AG04450 (cell line): ENCODE measurements around the gene MIF. TPM values are rescaled to one million over a fixed set of nuclear protein-coding genes. Genes with fewer than 3 reads are reported as not detected.

Source experiments
- CTCF ChIA-PET: fragments of 300-600, 350-600 bp; formaldehyde crosslinking; extraction: SDS; loops from one replicate; lab custom pipeline; 2022; ENCODE audit warnings: antibody characterized with exemption, inconsistent platforms; lab: Charles Lee
- POLR2A ChIA-PET: fragments of 350-600 bp; formaldehyde crosslinking; extraction: SDS; loops from one replicate; lab custom pipeline; 2021; ENCODE audit warnings: antibody characterized with exemption, inconsistent platforms; lab: Yijun Ruan, JAX
- DNase-seq: peaks from one replicate; pipeline ENCODE4 v3.0.0-alpha.2; 2011; ENCODE audit warnings: low read depth, low spot score
- H3K27ac ChIP-seq: one replicate; pipeline ENCODE4 v1.5.1; 2012; ENCODE audit warnings: low read depth, low read length, control low read depth
- H3K27me3 ChIP-seq: one replicate; pipeline ENCODE4 v1.6.0; 2012; ENCODE audit warnings: low read length; ENCODE audit not compliant: control insufficient read depth, insufficient read depth
- H3K4me3 ChIP-seq: 2 replicates; pipeline ENCODE4 v1.5.1; 2011; ENCODE audit warnings: mild to moderate bottlenecking, low read depth, low read length, control low read depth
- H3K9me3 ChIP-seq: 2 replicates; pipeline ENCODE4 v1.5.1; 2012; ENCODE audit warnings: low read length; ENCODE audit not compliant: control insufficient read depth, insufficient read depth
- polyA minus RNA-seq: library from RNA; depleted of rRNA, polyadenylated mRNA; stranded (reverse); fragments of >200 nt; gene quantifications from 2 replicates; pipeline ENCODE4 v1.2.3, GENCODE V29; 2011; rRNA and poly(A)+ RNA removed
- polyA plus RNA-seq: library from polyadenylated mRNA; depleted of rRNA; stranded (reverse); fragments of >200 nt; gene quantifications from 2 replicates; pipeline ENCODE4 v1.2.3, GENCODE V29; 2011; rRNA removed
- TF ChIP-seq, protein P1 (sequence below): IDR thresholded peaks from 2 replicates; pipeline ENCODE4 v1.5.1; 2011; ENCODE audit warnings: low read depth, low read length, control low read depth, inconsistent platforms

MIF gene
- polyA plus RNA-seq (154 and 186 TPM in 2 replicates), polyA minus RNA-seq (39.4 and 41.0 TPM in 2 replicates)

DNA sequence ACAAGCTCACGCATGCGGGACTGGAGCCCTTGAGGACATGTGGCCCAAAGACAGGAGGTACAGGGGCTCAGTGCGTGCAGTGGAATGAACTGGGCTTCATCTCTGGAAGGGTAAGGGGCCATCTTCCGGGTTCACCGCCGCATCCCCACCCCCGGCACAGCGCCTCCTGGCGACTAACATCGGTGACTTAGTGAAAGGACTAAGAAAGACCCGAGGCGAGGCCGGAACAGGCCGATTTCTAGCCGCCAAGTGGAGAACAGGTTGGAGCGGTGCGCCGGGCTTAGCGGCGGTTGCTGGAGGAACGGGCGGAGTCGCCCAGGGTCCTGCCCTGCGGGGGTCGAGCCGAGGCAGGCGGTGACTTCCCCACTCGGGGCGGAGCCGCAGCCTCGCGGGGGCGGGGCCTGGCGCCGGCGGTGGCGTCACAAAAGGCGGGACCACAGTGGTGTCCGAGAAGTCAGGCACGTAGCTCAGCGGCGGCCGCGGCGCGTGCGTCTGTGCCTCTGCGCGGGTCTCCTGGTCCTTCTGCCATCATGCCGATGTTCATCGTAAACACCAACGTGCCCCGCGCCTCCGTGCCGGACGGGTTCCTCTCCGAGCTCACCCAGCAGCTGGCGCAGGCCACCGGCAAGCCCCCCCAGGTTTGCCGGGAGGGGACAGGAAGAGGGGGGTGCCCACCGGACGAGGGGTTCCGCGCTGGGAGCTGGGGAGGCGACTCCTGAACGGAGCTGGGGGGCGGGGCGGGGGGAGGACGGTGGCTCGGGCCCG lies at the start of gene MIF:
Gene MIF, plus strand, starts transcription at position 439 of the 765 bp plus-strand sequence. Its CDS starts 92 bp downstream, at position 531.
- no peaks in the 10 kb centered on the region; the same call in 1 of the 2 replicates for H3K9me3 ChIP-seq
- ChIA-PET POLR2A (interaction anchor here (0.6 to 2.6 kb wide), 8 partner anchors 19 to 50 kb away, joined by 3 to 23 read pairs (median 4); partner anchors contain the start of gene SLC2A11), CTCF (interaction anchor here (0.6 to 2.4 kb wide), 24 partner anchors 9 to 312 kb away, joined by 3 to 20 read pairs (median 4); partner anchors contain the start of gene SLC2A11)
- peak within 1 kb of the TSS; percentile 97 for H3K27ac ChIP-seq
- TF ChIP-seq, protein P1, sequence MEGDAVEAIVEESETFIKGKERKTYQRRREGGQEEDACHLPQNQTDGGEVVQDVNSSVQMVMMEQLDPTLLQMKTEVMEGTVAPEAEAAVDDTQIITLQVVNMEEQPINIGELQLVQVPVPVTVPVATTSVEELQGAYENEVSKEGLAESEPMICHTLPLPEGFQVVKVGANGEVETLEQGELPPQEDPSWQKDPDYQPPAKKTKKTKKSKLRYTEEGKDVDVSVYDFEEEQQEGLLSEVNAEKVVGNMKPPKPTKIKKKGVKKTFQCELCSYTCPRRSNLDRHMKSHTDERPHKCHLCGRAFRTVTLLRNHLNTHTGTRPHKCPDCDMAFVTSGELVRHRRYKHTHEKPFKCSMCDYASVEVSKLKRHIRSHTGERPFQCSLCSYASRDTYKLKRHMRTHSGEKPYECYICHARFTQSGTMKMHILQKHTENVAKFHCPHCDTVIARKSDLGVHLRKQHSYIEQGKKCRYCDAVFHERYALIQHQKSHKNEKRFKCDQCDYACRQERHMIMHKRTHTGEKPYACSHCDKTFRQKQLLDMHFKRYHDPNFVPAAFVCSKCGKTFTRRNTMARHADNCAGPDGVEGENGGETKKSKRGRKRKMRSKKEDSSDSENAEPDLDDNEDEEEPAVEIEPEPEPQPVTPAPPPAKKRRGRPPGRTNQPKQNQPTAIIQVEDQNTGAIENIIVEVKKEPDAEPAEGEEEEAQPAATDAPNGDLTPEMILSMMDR: peak; percentile 78
- H3K27me3 ChIP-seq: no peaks in the 10 kb centered on the region
- peak; percentile 72 for DNase-seq
- peak within 1 kb of the TSS; percentile 85 for H3K4me3 ChIP-seq

DNA sequence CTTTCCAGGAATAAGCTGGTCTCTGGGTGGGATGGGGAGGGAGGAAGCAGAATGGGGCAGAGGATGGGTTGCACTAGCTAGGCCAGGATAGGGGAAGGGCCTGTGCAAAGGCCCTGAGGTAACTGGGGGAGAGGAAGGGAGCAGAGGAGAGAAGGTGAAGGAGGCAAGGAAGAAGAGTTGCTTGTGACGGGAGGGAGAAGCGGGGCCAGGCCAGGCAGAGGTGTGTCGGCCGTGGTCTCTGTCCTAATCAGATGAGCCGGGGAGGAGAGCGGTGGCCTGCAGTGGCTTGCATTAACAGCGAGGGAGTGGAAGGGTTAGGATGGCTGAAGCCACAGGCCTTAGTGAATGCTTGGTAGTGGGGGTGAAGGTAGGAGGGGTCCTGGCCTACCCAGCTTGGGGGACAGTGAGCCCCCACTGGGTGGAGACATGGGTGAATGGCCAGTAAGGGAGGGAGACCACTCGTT lies 49.4 kb upstream of the MIF start:
- ChIA-PET POLR2A (interaction anchor here (0.6 to 1.3 kb wide), 4 partner anchors 13 to 79 kb away, joined by 3 to 5 read pairs (median 4); partner anchors contain the start of gene SLC2A11), CTCF (interaction anchor here (1.2 to 3.6 kb wide), 4 partner anchors 12 to 217 kb away, joined by 3 to 12 read pairs (median 5); partner anchors contain the start of genes MIF, MMP11 and SLC2A11)
- Histone ChIP-seq H3K27ac (no peak overlapping the region), H3K27me3 (peaks cover 18% of the 10 kb centered on the region), H3K9me3 (no peaks in the 10 kb centered on the region; the same call in 1 of the 2 replicates), H3K4me3 (no peak overlapping the region)
- TF ChIP-seq, protein P1: no peak
- DNase-seq: no peak

DNA sequence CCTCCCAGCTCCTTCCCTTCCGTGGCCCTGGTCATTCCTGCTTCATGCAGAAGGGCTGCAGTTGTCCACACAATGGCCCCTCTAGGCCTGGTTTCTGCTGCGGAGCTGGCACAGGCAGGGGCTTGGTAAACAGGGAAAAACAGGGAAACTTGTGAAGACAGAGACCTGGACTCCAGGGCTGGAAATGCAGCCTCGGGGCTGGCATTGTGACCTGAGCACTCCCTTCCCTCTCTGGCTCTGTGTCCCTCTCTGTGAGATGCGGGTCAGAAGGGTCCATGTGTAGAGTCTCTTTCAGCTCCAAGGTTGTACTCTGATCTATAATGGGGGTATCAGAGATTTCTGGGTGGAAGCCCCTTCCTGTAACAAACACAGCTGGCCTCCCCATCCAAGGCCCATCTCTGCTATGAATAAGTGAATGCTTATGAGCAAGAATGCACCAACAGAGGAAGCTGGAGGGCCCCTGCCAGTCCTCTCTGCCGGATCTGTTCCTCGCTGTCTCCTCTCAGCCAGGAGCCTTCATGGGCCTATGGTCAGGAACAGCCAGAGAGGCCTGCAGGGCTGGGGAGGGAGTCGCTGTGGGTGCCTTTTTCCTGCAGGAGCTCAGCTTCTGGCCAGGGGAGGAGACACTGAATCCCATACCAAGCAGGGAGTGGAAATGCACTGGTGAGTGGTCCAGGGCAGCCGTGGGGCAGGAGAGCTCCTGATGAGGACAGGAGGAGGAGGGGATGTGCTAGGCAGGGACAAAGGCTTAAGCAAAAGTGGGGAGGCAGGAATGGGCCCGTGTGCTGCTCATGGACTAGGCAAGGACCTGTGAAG lies 48.7 kb upstream of the MIF start:
- ChIA-PET POLR2A (interaction anchor here (0.6 to 1.3 kb wide), 2 partner anchors 12 to 42 kb away, joined by 3 to 4 read pairs; partner anchors contain the start of gene SLC2A11), CTCF (interaction anchor here (0.8 to 3.6 kb wide), 7 partner anchors 12 to 218 kb away, joined by 3 to 12 read pairs (median 4); partner anchors contain the start of genes MIF, MMP11 and SLC2A11)
- TF ChIP-seq, protein P1: no peak
- H3K9me3 ChIP-seq: no peaks in the 10 kb centered on the region; the same call in 1 of the 2 replicates
- H3K4me3 ChIP-seq: no peak overlapping the region
- no peak for DNase-seq
- H3K27ac ChIP-seq: no peak overlapping the region
- peaks cover 18% of the 10 kb centered on the region for H3K27me3 ChIP-seq

DNA sequence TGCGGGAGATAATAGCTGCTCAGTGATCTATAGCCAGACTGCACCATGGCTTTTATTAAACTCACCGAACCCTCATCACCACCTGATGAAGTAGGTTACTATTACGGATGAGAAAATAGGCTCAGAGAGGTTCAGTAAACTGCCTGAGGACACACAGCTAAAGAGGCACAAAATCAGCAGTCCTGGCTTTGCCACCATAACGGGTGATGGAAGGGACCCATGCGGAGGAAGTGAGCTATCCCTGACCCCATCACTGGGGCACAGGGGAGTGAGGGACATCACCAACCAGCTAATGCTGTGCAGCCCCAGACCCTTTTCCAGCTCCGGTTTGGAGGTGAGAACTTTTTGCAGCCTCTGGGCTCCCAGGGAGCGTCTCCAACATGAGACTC lies 48.1 kb upstream of the MIF start:
- Histone ChIP-seq H3K4me3 (no peak overlapping the region), H3K27me3 (peaks cover 16% of the 10 kb centered on the region), H3K9me3 (no peaks in the 10 kb centered on the region; the same call in 1 of the 2 replicates), H3K27ac (no peak overlapping the region)
- DNase-seq: no peak
- ChIA-PET CTCF (interaction anchor here (0.8 to 3.6 kb wide), 6 partner anchors 31 to 219 kb away, joined by 3 to 12 read pairs (median 4); partner anchors contain the start of genes MIF and MMP11), POLR2A (interaction anchor here (0.6 kb wide), 1 partner anchor 11 kb away, joined by 3 read pairs; the partner anchor contains the start of gene SLC2A11)
- TF ChIP-seq, protein P1: no peak
